Upper lobe of left lung (tissue), 4 donors: ENCODE data around the gene IL17A.

ENCODE experiments used
- POLR2A ChIP-seq, 4 donors: fragments of 450-650 bp; IDR thresholded peaks; one replicate each; pipeline ENCODE4 v1.5.1; 2016 to 2017; ENCODE audit warnings: antibody characterized with exemption in 4 of 4, mild to moderate bottlenecking in 2 of 4
- TF ChIP-seq, protein P1 (sequence below), 6 experiments: fragments of 450-650 bp in 4 of 6; fragments of 200-600 bp in 2 of 6; sonication (generic) in 2 of 6; IDR thresholded peaks; one replicate each; pipeline ENCODE4 v1.5.1; 2016 to 2019; ENCODE audit warnings: antibody characterized with exemption in 6 of 6

DNA sequence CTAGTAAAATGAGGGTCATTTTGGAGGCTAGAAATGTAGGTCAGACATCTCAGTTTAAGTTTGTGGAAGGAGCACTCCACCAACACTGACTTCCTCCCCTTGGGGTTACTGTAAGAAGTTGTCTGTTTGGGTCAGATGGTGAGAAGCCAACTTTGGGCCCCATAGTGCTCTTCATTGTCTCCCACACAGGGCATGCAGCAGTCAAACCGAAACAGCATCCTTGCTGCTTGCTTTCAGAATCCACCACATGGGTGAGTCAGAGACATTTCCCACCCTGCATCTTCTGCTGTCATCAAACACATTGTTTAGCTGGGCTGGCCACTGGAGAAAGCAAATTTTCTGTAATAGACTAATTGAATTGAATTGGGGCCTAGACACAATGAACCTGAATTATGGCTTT, 41.3 kb downstream of the IL17A start:
- TF ChIP-seq, protein P1, sequence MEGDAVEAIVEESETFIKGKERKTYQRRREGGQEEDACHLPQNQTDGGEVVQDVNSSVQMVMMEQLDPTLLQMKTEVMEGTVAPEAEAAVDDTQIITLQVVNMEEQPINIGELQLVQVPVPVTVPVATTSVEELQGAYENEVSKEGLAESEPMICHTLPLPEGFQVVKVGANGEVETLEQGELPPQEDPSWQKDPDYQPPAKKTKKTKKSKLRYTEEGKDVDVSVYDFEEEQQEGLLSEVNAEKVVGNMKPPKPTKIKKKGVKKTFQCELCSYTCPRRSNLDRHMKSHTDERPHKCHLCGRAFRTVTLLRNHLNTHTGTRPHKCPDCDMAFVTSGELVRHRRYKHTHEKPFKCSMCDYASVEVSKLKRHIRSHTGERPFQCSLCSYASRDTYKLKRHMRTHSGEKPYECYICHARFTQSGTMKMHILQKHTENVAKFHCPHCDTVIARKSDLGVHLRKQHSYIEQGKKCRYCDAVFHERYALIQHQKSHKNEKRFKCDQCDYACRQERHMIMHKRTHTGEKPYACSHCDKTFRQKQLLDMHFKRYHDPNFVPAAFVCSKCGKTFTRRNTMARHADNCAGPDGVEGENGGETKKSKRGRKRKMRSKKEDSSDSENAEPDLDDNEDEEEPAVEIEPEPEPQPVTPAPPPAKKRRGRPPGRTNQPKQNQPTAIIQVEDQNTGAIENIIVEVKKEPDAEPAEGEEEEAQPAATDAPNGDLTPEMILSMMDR (IDR thresholded peaks at IDR 0.05): no peak
- no peak for TF ChIP-seq POLR2A (IDR thresholded peaks at IDR 0.05)
